OCI-M2 (cell line): Measurements from ENCODE around the gene SLC22A17.

Experiments
- DNase-seq: peaks from one replicate; lab custom pipeline; 2025; ENCODE audit not compliant: unreplicated experiment; lab: John Stamatoyannopoulos, UW

SLC22A17 gene

DNA sequence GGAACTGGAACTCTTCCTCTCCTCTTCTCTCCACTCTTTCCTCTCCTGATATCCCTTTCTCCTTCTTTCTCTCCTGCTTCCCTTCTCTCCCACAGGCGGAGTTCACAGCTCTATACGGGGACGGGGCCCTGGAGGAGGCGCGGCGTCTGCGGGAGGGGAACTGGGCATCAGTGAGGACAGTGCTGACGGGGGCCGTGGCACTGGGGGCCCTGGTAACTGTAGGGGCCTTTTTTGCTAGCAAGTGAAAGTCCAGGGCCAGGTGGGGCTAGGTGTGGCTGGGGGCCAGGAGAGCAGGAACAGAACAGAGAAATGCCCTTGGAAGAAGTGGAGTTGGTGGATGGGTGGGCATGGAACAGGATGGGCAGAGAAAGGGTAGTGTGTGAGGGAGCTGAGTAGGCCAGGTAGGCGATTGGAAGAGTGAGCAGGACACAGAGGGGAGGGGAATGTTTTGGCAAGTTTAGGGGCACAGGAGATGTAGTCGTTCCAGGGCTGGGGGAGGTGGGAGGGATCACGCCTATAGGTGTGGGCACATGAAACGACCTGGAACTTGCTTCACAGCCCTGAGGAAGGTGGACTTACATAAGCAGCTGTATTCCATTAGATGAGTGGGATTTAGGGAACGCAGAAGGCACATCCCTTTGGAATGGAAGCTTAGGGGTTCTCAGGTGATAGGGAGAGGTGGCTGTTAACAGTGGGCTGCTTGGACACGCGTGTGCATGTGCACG is 43.8 kb downstream of the SLC22A17 start:
- DNase-seq = no peak

GRCh38 chr14:23307687-23308644 is 44.7 kb downstream of the SLC22A17 start:
- no peak for DNase-seq

DNA sequence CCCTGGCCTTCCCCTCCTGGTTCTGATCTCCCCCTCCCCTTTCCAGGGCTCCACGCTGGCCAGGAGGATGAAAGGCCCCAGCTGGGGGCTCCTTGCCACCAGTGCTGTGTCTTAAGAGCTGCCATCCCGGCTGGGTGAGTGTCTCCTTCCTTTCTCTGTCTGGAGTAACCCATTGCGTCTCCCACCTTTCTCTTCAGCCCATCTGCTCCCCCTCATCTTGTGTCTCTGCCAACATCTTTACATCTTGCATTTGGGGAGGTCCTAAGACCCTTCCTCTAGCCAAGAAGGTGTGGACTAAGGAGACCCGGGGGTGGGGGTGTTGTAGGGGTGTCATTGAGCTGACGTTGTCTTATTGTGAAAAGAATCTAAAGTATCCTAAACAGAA is 45.5 kb downstream of the SLC22A17 start:
- DNase-seq = no peak

GRCh38 chr14:23306412-23307145 is 46.1 kb downstream of the SLC22A17 start, which contains the start of gene BCL2L2:
TSS of gene BCL2L2 (plus strand) at chr14:23306833. CDS start at chr14:23307768, 935 bp downstream.
- no peak for DNase-seq

GRCh38 chr14:23302290-23303225 is 50.1 kb downstream of the SLC22A17 start, which contains the start of gene PPP1R3E:
TSS of gene PPP1R3E (minus strand) at chr14:23302859. CDS start at chr14:23302576, 283 bp downstream.
- no peak for DNase-seq

- DNase-seq = no peak
Observed at GRCh38 chr14:23301969-23302289, 50.8 kb downstream of the SLC22A17 start.

- DNase-seq = peak; percentile 97
Observed at GRCh38 chr14:23301288-23301968, 51.3 kb downstream of the SLC22A17 start.

DNA sequence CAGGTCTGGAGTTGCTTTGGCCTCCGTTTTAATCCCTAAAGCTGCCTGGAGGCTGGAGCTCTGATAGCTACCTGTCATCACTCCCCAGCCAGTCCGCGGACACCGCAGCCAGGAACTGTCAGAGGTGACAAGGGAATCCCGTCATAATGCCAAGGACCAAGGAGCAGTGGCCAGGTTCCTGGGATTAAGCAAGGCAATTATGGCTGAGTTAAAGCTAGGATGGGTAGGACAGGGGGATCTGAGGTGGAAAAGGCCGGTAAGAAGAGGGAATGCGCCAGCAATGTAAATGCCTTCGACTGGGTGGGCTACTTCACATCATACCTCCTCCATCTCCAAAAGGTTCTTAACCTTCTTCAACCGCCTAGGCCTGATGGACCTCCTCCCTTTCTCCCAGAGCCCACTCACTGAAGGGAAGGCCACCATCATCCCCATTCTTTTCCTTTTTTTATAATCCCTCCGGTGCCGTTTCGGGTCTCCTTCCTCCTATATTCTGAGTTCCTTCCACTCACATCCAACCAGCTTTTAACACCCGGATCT is 51.9 kb downstream of the SLC22A17 start:
- DNase-seq = no peak

- DNase-seq = no peak
Observed at GRCh38 chr14:23299986-23300686, 52.6 kb downstream of the SLC22A17 start.

- DNase-seq = no peak
Observed at GRCh38 chr14:23299211-23299957, 53.3 kb downstream of the SLC22A17 start.

DNA sequence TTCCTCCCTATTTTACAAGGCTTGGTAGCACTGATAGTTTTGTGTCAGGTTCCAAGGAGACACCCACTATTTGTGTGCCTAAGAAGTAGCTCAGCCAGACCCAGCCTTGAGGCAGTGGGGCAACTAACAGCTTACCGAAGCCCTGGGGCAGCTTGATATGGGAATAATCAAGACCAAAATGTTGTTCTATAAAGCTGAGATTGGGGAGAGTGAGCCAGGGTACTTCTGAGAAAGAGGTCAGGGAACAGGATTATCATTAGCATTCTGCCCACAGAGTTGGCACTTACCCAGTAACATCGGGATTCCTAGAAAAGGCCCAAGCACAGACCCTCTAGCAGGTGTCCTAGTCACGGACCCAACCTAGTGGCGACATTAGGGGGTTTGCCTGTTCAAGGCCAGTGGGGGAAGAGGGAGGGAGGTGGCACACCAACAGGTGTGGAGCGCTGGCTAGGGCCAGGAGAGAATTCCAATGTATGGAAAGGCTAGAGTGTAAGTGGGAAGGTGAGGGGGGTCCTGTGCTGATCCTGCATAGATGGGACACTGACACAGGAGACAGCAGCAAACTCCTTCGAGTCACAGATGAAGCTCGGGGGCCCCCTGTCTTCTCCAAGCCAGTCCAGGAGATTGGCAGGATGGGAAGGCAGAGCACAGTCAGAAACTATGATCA is 54.9 kb downstream of the SLC22A17 start:
- DNase-seq = no peak

GRCh38 chr14:23297096-23297495 is 55.6 kb downstream of the SLC22A17 start:
- no peak for DNase-seq
